HL-60 (cell line): ENCODE results near the gene PPME1.

Experiments
- DNase-seq, 2 experiments: peaks; one replicate each; pipeline ENCODE4 v3.0.0-alpha.2; 2010 to 2020; ENCODE audit warnings: low read depth in 1 of 2, low spot score in 1 of 2
- H3K27ac ChIP-seq: fragments of 250-450 bp; sonication (Bioruptor Pico); replicated peaks from 2 replicates; pipeline ENCODE4 v1.5.1; 2020; ENCODE audit warnings: mild to moderate bottlenecking, moderate library complexity
- H3K27me3 ChIP-seq: fragments of 250-450 bp; sonication (Bioruptor Pico); 2 replicates; pipeline ENCODE4 v1.5.1; 2021; ENCODE audit warnings: mild to moderate bottlenecking, moderate library complexity; ENCODE audit not compliant: insufficient read depth, poor library complexity, severe bottlenecking
- H3K4me3 ChIP-seq: replicated peaks from 2 replicates; pipeline ENCODE4 v1.5.1; 2011; ENCODE audit warnings: mild to moderate bottlenecking, control low read depth, low read length; ENCODE audit not compliant: insufficient read depth
- GABPA ChIP-seq: IDR thresholded peaks from 2 replicates; pipeline ENCODE4 v1.6.1; 2012; ENCODE audit warnings: low read depth
- POLR2AphosphoS5 ChIP-seq: IDR thresholded peaks from 2 replicates; pipeline ENCODE4 v1.6.1; 2012; ENCODE audit warnings: low read depth
- REST ChIP-seq: IDR thresholded peaks from 2 replicates; pipeline ENCODE4 v1.6.1; 2012; ENCODE audit warnings: low read depth; ENCODE audit not compliant: insufficient replicate concordance
- SPI1 ChIP-seq: IDR thresholded peaks from 2 replicates; pipeline ENCODE4 v1.6.1; 2012; ENCODE audit warnings: low read depth, mild to moderate bottlenecking, borderline replicate concordance
- TF ChIP-seq, protein P1 (sequence below): IDR thresholded peaks from one replicate; pipeline ENCODE4 v1.5.1; 2011; ENCODE audit warnings: low read length, control low read depth, inconsistent platforms; ENCODE audit not compliant: insufficient read depth

PPME1 gene

DNA sequence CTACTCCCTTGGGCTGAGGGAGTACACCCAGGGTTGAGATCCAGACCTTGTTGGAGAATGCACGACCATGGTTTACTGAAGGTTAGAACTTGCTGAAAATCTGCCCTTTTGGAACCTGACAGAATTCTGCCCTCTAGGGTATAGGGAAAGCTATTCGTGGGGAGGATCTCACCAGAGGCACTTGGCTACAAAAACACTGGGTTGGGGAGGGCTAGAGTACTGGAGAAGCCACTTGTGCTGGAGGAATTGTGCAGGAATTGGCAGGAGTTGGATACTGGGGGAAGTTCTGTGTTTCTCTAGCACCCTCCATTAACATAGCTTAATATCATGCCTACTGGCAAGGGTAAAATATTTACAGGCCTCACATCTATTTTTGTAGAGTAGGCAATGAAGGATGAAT is 55.8 kb downstream of the PPME1 start:
- no peaks in the 10 kb centered on the region for H3K27me3 ChIP-seq
- no peak for TF ChIP-seq REST
- no peak for TF ChIP-seq SPI1
- H3K4me3 ChIP-seq, result no peak overlapping the region
- no peak for DNase-seq
- no peak overlapping the region for H3K27ac ChIP-seq

DNA sequence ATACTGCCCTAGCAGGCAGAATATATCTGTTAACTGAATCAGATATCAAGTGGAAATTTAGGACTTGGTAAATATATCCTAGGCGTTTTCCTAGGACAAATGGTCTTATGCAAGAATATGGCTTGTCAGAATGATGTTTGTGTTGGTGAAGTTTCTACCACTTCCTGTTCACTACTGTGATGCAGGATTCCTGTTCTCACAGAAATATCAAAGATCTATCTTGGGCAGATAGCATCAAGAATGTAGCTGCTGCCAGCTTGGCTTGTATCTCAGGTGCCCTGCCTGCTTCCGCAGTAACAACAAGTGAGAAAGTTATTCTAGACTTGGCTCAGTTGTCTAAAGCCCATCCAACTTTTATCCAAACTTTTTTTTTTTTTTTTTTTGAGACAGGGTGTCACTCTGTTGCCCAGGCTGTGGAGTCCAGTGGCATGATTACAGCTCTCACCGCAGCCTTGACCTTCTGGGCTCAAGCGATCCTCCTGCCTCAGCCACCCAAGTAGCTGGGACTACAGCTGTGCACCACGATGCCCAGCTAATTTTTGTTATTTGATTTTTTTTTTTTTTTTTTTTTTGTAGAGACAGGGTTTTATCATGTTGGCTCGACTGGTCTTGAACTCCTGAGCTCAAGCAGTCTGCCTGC is 61.3 kb downstream of the PPME1 start:
- no peak for DNase-seq
- no peak overlapping the region for H3K4me3 ChIP-seq
- H3K27ac ChIP-seq, result no peak overlapping the region
- H3K27me3 ChIP-seq, result no peaks in the 10 kb centered on the region
- no peak for TF ChIP-seq SPI1
- no peak for TF ChIP-seq GABPA
- TF ChIP-seq POLR2AphosphoS5, result no peak
- TF ChIP-seq REST, result no peak
- TF ChIP-seq, protein P1, sequence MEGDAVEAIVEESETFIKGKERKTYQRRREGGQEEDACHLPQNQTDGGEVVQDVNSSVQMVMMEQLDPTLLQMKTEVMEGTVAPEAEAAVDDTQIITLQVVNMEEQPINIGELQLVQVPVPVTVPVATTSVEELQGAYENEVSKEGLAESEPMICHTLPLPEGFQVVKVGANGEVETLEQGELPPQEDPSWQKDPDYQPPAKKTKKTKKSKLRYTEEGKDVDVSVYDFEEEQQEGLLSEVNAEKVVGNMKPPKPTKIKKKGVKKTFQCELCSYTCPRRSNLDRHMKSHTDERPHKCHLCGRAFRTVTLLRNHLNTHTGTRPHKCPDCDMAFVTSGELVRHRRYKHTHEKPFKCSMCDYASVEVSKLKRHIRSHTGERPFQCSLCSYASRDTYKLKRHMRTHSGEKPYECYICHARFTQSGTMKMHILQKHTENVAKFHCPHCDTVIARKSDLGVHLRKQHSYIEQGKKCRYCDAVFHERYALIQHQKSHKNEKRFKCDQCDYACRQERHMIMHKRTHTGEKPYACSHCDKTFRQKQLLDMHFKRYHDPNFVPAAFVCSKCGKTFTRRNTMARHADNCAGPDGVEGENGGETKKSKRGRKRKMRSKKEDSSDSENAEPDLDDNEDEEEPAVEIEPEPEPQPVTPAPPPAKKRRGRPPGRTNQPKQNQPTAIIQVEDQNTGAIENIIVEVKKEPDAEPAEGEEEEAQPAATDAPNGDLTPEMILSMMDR, result no peak

DNA sequence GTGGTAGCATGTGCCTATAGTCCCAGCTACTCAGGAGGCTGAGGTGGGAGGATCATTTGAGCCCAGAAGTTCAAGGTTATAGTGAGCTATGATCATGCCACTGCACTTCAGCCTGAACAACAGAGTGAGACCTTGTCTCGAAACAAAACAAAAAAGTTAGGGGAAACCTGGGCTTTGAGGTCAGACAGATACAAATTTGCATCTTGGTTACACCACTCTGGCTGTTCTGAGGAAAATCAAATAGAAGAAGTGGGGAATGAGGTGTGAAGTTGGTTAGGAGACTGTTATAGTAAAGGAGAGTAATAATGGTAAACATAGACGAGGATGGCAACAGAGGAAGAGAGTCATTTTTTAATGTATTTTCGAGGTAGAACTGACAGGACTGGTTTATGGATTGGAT is 62.6 kb downstream of the PPME1 start:
- Histone ChIP-seq H3K27me3 (no peaks in the 10 kb centered on the region), H3K27ac (no peak overlapping the region), H3K4me3 (no peak overlapping the region)
- DNase-seq, result no peak
- no peak for TF ChIP-seq REST
- no peak for TF ChIP-seq SPI1
- no peak for TF ChIP-seq GABPA
- TF ChIP-seq POLR2AphosphoS5, result no peak
- TF ChIP-seq, protein P1, result no peak
